HepG2 (cell line): ENCODE data around the gene MTA2. TPM values are rescaled to one million over a fixed set of nuclear protein-coding genes. Genes with fewer than 3 reads are reported as not detected.

Experiments
- AGO2 ChIP-seq: fragments of 200-400 bp; formaldehyde crosslinking; optimal IDR thresholded peaks from 2 replicates; pipeline ENCODE3; 2017; ENCODE audit warnings: mild to moderate bottlenecking, low read depth, low read length, moderate library complexity
- ATF1 ChIP-seq: IDR thresholded peaks from 2 replicates; pipeline ENCODE4 v1.6.1; 2016; ENCODE audit warnings: mild to moderate bottlenecking, control low read depth
- CEBPZ ChIP-seq: IDR thresholded peaks from 2 replicates; pipeline ENCODE4 v1.6.1; 2012; ENCODE audit warnings: low read length, improper control_type of control experiment
- CREB1 ChIP-seq, 2 experiments: fragments of 450-650 bp in 1 of 2; IDR thresholded peaks; 2 replicates each; pipeline ENCODE4 v1.6.1; 2016 to 2017; ENCODE audit warnings: control low read depth in 1 of 2, mild to moderate bottlenecking in 1 of 2, missing compliant biosample characterization in 1 of 2, missing genetic modification characterization in 1 of 2
- HIC2 ChIP-seq: sonication (generic); formaldehyde crosslinking; IDR thresholded peaks from 2 replicates; pipeline ENCODE4 v1.9.0; 2022; ENCODE audit warnings: low read depth, missing genetic modification reagents
- HOXA5 ChIP-seq: sonication (generic); formaldehyde crosslinking; IDR thresholded peaks from 2 replicates; pipeline ENCODE4 v1.4.0; 2020; ENCODE audit warnings: missing genetic modification reagents
- KLF13 ChIP-seq: sonication (generic); formaldehyde crosslinking; IDR thresholded peaks from 2 replicates; pipeline ENCODE4 v1.4.0; 2020; ENCODE audit warnings: mild to moderate bottlenecking, missing genetic modification reagents
- MED8 ChIP-seq: sonication (generic); formaldehyde crosslinking; IDR thresholded peaks from 2 replicates; pipeline ENCODE4 v1.8.1; 2023; ENCODE audit warnings: mild to moderate bottlenecking, missing genetic modification reagents; ENCODE audit not compliant: insufficient replicate concordance
- NFKB2 ChIP-seq: sonication (generic); formaldehyde crosslinking; IDR thresholded peaks from 2 replicates; pipeline ENCODE4 v1.4.0; 2020; ENCODE audit warnings: missing genetic modification reagents, borderline replicate concordance
- NFKBIZ ChIP-seq: IDR thresholded peaks from 2 replicates; pipeline ENCODE4 v1.6.1; 2018; ENCODE audit warnings: missing genetic modification reagents, missing compliant biosample characterization
- PCBP2 ChIP-seq: fragments of 200-400 bp; formaldehyde crosslinking; optimal IDR thresholded peaks from 2 replicates; pipeline ENCODE3; 2018; ENCODE audit warnings: low read length, low read depth; ENCODE audit not compliant: poor library complexity, severe bottlenecking
- PHF21A ChIP-seq: sonication (generic); formaldehyde crosslinking; IDR thresholded peaks from 2 replicates; pipeline ENCODE4 v1.5.0; 2020; ENCODE audit warnings: mild to moderate bottlenecking, missing genetic modification reagents
- PHF5A ChIP-seq: IDR thresholded peaks from one replicate; pipeline ENCODE4 v1.6.1; 2018; ENCODE audit warnings: low read depth, missing genetic modification reagents; ENCODE audit not compliant: unreplicated experiment
- SALL1 ChIP-seq: sonication (generic); formaldehyde crosslinking; IDR thresholded peaks from 2 replicates; pipeline ENCODE4 v1.8.0; 2022; ENCODE audit warnings: mild to moderate bottlenecking, missing genetic modification reagents
- TCF7L2 ChIP-seq: IDR thresholded peaks from 2 replicates; pipeline ENCODE4 v1.6.1; 2011; ENCODE audit warnings: mild to moderate bottlenecking, low read depth, low read length, moderate library complexity
- ZBTB7A ChIP-seq: sonication (generic); formaldehyde crosslinking; IDR thresholded peaks from 2 replicates; pipeline ENCODE4 v1.8.0; 2022; ENCODE audit warnings: mild to moderate bottlenecking, missing genetic modification reagents
- ZNF460 ChIP-seq: sonication (generic); formaldehyde crosslinking; IDR thresholded peaks from 2 replicates; pipeline ENCODE4 v1.5.1; 2020; ENCODE audit warnings: missing genetic modification reagents, mild to moderate bottlenecking, borderline replicate concordance
- ZNF546 ChIP-seq: sonication (generic); formaldehyde crosslinking; conservative IDR thresholded peaks from 2 replicates; pipeline ENCODE4 v1.8.1; 2023; ENCODE audit warnings: mild to moderate bottlenecking, missing genetic modification reagents
- ZNF556 ChIP-seq: sonication (generic); formaldehyde crosslinking; IDR thresholded peaks from 2 replicates; pipeline ENCODE4 v1.4.0; 2020; ENCODE audit warnings: mild to moderate bottlenecking, missing genetic modification reagents, borderline replicate concordance
- polyA plus RNA-seq, 8 experiments: library from polyadenylated mRNA; depleted of rRNA in 3 of 8; stranded (reverse) in 7 of 8; unstranded in 1 of 8; fragments of >200 nt; fragmentation: Illumina TruSeq in 4 of 8; extraction: Trizol in 4 of 8; gene quantifications; 2 replicates each; pipeline versions ENCODE4 v1.2.1 to v1.2.3, GENCODE V29; 2011 to 2016; ENCODE audit warnings: low read depth in 4 of 8, missing spikeins in 1 of 8, mixed read lengths in 1 of 8; ENCODE audit not compliant: insufficient read depth in 1 of 8
- total RNA-seq, 5 experiments: library from RNA; depleted of rRNA; stranded (reverse); fragments of >200 nt; fragmentation: Illumina TruSeq; extraction: Trizol; gene quantifications; 2 replicates each; pipeline ENCODE4 v1.2.3, GENCODE V29; 2016; ENCODE audit warnings: low read depth in 1 of 5

Gene MTA2
- total and polyA plus RNA-seq, 2 of the 13 experiments (the other 11 are each of a cell fraction or from before 2014, with no cell fraction given): 14.0 to 70.0 TPM

- TF ChIP-seq PHF5A (CRISPR knock-in tag) (no peak), PHF21A (no peak), CREB1 (IDR thresholded peaks at IDR 0.05) (no peak), CREB1 (CRISPR knock-in tag; IDR thresholded peaks at IDR 0.05) (no peak), SALL1 (CRISPR knock-in tag) (no peak), KLF13 (CRISPR knock-in tag) (no peak), ZNF460 (CRISPR knock-in tag) (no peak), ZBTB7A (CRISPR knock-in tag) (0 out of 2 replicates have a peak, but pooled peaks have one; percentile 10), MED8 (CRISPR knock-in tag) (peak; percentile 15), NFKB2 (CRISPR knock-in tag) (no peak; the same call in 1 of the 2 replicates), ZNF556 (CRISPR knock-in tag) (no peak), ZNF546 (no peak), ATF1 (CRISPR knock-in tag) (no peak), HIC2 (peak; percentile 81; the same call in 1 of the 2 replicates), NFKBIZ (no peak), CEBPZ (no peak), PCBP2 (no peak), HOXA5 (no peak), AGO2 (peak; percentile 80), TCF7L2 (no peak)
Observed at GRCh38 chr11:62613291-62613778, 11.7 kb upstream of the MTA2 start (continued).
